ENCODE results near the gene UTP25. TPM values are rescaled to one million over a fixed set of nuclear protein-coding genes. Genes with fewer than 3 reads are reported as not detected.

Gene UTP25
- total and polyA plus RNA-seq, 7 experiments from 2014 or later, result 3.2 to 16.3 (median 8.0) TPM

- Histone ChIP-seq H3K4me3 (ENCODE audit: low read length) (no peak overlapping the region), H3K27me3 (ENCODE audit: control insufficient read depth in 2 of 2, insufficient read depth in 2 of 2, low read length in 2 of 2) (no peaks in the 10 kb centered on the region), H3K36me3 (ENCODE audit: control insufficient read depth in 2 of 3, insufficient read depth in 3 of 3, low read length in 3 of 3) (peaks cover 0 to 13% (median under 1%) of the 10 kb centered on the region in 3 experiments), H3K27ac (ENCODE audit: low read depth, low read length) (no peak overlapping the region), H3K4me1 (ENCODE audit: control insufficient read depth in 2 of 2, insufficient read depth in 2 of 2, low read length in 2 of 2) (peaks cover 11 to 19% of the 10 kb centered on the region in 2 donors), H3K9me3 (ENCODE audit: control insufficient read depth in 2 of 3, low read length in 3 of 3) (no peaks in the 10 kb centered on the region)
- no peak for DNase-seq
- Mint-ChIP-seq H3K27ac (peak overlapping the region; percentile 92 to 99 (median 97)), H3K36me3 (peaks cover 0 to 33% (median 17%) of the 10 kb centered on the region in 5 donors), H3K4me3 (peak overlapping the region in 2 of 10 donors; percentile 14 to 39), H3K9me3 (peaks cover 0 to 8% (median 0%) of the 10 kb centered on the region in 11 donors), H3K4me1 (peaks cover 9 to 61% (median 31%) of the 10 kb centered on the region in 7 donors), H3K27me3 (peaks cover 5 to 17% (median 8%) of the 10 kb centered on the region in 5 donors)
- POLR2A ChIA-PET, result interaction anchor here (2.3 to 25.1 kb wide), 3 partner anchors 7 to 26 kb away, joined by 6 to 1558 read pairs (median 7); partner anchors contain the start of gene TRAF3IP3
- intact Hi-C loops (cut with micrococcal nuclease), result no loop called here
- ATAC-seq, result no peak
- CTCF ChIA-PET, result interaction anchor here (1.0 kb wide), 1 partner anchor 38 kb away, joined by 4 read pairs; no protein-coding TSS in a partner anchor
Observed at GRCh38 chr1:209785592-209785991, 42.2 kb upstream of the UTP25 start.

GRCh38 chr1:209786146-209786545 lies 41.6 kb upstream of the UTP25 start:
- Mint-ChIP-seq H3K4me3 (no peak overlapping the region), H3K27ac (peak overlapping the region in 3 of 9 donors; percentile 12 to 96 (median 28))
- intact Hi-C loops (cut with micrococcal nuclease), result no loop called here

GRCh38 chr1:209787551-209787950 lies 40.2 kb upstream of the UTP25 start:
- Histone ChIP-seq H3K9me3 (ENCODE audit: control insufficient read depth in 2 of 3, low read length in 3 of 3) (no peaks in the 10 kb centered on the region), H3K36me3 (ENCODE audit: control insufficient read depth in 2 of 3, insufficient read depth in 3 of 3, low read length in 3 of 3) (no peaks in the 10 kb centered on the region), H3K4me1 (ENCODE audit: control insufficient read depth in 2 of 2, insufficient read depth in 2 of 2, low read length in 2 of 2) (peaks cover 11 to 19% of the 10 kb centered on the region in 2 donors), H3K4me3 (ENCODE audit: low read length) (no peak overlapping the region), H3K27me3 (ENCODE audit: control insufficient read depth in 2 of 2, insufficient read depth in 2 of 2, low read length in 2 of 2) (no peaks in the 10 kb centered on the region), H3K27ac (ENCODE audit: low read depth, low read length) (no peak overlapping the region)
- ATAC-seq, result no peak
- DNase-seq, result no peak
- peak overlapping the region in 2 of 9 donors; percentile 5 to 24 for H3K27ac Mint-ChIP-seq
- peaks cover 9 to 62% (median 27%) of the 10 kb centered on the region in 7 donors for H3K4me1 Mint-ChIP-seq
- ChIA-PET POLR2A (interaction anchor here (0.7 to 25.1 kb wide), 3 partner anchors 8 to 59 kb away, joined by 3 to 1558 read pairs (median 4); partner anchors contain the start of gene TRAF3IP3), CTCF (interaction anchor here (0.7 to 1.7 kb wide), 4 partner anchors 15 to 94 kb away, joined by 3 to 14 read pairs (median 4); no protein-coding TSS in a partner anchor)
- peaks cover 0 to 8% (median 0%) of the 10 kb centered on the region in 11 donors for H3K9me3 Mint-ChIP-seq
- H3K36me3 Mint-ChIP-seq, result peaks cover 5 to 30% (median 11%) of the 10 kb centered on the region in 5 donors
- H3K27me3 Mint-ChIP-seq, result peaks cover 5 to 24% (median 8%) of the 10 kb centered on the region in 5 donors
- no peak overlapping the region for H3K4me3 Mint-ChIP-seq
- intact Hi-C loops (cut with micrococcal nuclease), result no loop called here

More at GRCh38 chr1:209786146-209786545, 41.6 kb upstream of the UTP25 start:
- DNase-seq (no peak), ATAC-seq (no peak)
- H3K36me3 ChIP-seq (ENCODE audit: control insufficient read depth in 2 of 3, insufficient read depth in 3 of 3, low read length in 3 of 3), result peaks cover 0 to 8% (median 0%) of the 10 kb centered on the region in 3 experiments
- H3K9me3 Mint-ChIP-seq, result peaks cover 0 to 8% (median 0%) of the 10 kb centered on the region in 11 donors
- peaks cover 9 to 61% (median 31%) of the 10 kb centered on the region in 7 donors for H3K4me1 Mint-ChIP-seq
- peaks cover 11 to 19% of the 10 kb centered on the region in 2 donors for H3K4me1 ChIP-seq (ENCODE audit: control insufficient read depth in 2 of 2, insufficient read depth in 2 of 2, low read length in 2 of 2)
- H3K27me3 ChIP-seq (ENCODE audit: control insufficient read depth in 2 of 2, insufficient read depth in 2 of 2, low read length in 2 of 2), result no peaks in the 10 kb centered on the region
- POLR2A ChIA-PET, result interaction anchor here (0.8 to 25.1 kb wide), 3 partner anchors 14 to 37 kb away, joined by 5 to 1558 read pairs (median 6); partner anchors contain the start of gene TRAF3IP3
- no peak overlapping the region for H3K27ac ChIP-seq (ENCODE audit: low read depth, low read length)
- CTCF ChIA-PET, result interaction anchor here (1.0 kb wide), 1 partner anchor 37 kb away, joined by 4 read pairs; no protein-coding TSS in a partner anchor
- peaks cover 5 to 17% (median 8%) of the 10 kb centered on the region in 5 donors for H3K27me3 Mint-ChIP-seq
- H3K36me3 Mint-ChIP-seq, result peaks cover 0 to 38% (median 16%) of the 10 kb centered on the region in 5 donors
- H3K9me3 ChIP-seq (ENCODE audit: control insufficient read depth in 2 of 3, low read length in 3 of 3), result no peaks in the 10 kb centered on the region
- no peak overlapping the region for H3K4me3 ChIP-seq (ENCODE audit: low read length)

- ChIA-PET CTCF (no interaction called here), POLR2A (interaction anchor here (0.7 to 25.1 kb wide), 2 partner anchors 30 to 435 kb away, joined by 4 to 1558 read pairs; partner anchors contain the start of gene TRAF3IP3)
- intact Hi-C loops (cut with micrococcal nuclease), result no loop called here
- H3K27ac ChIP-seq (ENCODE audit: low read depth, low read length), result no peak overlapping the region
- H3K36me3 ChIP-seq (ENCODE audit: control insufficient read depth in 2 of 3, insufficient read depth in 3 of 3, low read length in 3 of 3), result no peaks in the 10 kb centered on the region
- no peak for ATAC-seq
- no peaks in the 10 kb centered on the region for H3K27me3 ChIP-seq (ENCODE audit: control insufficient read depth in 2 of 2, insufficient read depth in 2 of 2, low read length in 2 of 2)
- Mint-ChIP-seq H3K27me3 (peaks cover 5 to 30% (median 17%) of the 10 kb centered on the region in 5 donors), H3K9me3 (peaks cover 0 to 7% (median 0%) of the 10 kb centered on the region in 11 donors), H3K36me3 (peaks cover 4 to 33% (median 24%) of the 10 kb centered on the region in 5 donors), H3K27ac (peak overlapping the region in 1 of 9 donors; percentile 30), H3K4me3 (peak overlapping the region in 1 of 10 donors; percentile 35), H3K4me1 (peaks cover 8 to 47% (median 13%) of the 10 kb centered on the region in 7 donors)
- no peak overlapping the region for H3K4me3 ChIP-seq (ENCODE audit: low read length)
- peaks cover 6 to 10% of the 10 kb centered on the region in 2 donors for H3K4me1 ChIP-seq (ENCODE audit: control insufficient read depth in 2 of 2, insufficient read depth in 2 of 2, low read length in 2 of 2)
- no peak for DNase-seq
- no peaks in the 10 kb centered on the region for H3K9me3 ChIP-seq (ENCODE audit: control insufficient read depth in 2 of 3, low read length in 3 of 3)
Observed at GRCh38 chr1:209789245-209789644, 38.5 kb upstream of the UTP25 start.

- peaks cover 0 to under 1% of the 10 kb centered on the region in 2 donors for H3K4me1 ChIP-seq (ENCODE audit: control insufficient read depth in 2 of 2, insufficient read depth in 2 of 2, low read length in 2 of 2)
- ChIA-PET POLR2A (interaction anchor here (1.1 kb wide), 1 partner anchor 16 kb away, joined by 6 read pairs; no protein-coding TSS in a partner anchor), CTCF (no interaction called here)
- no peaks in the 10 kb centered on the region for H3K9me3 ChIP-seq (ENCODE audit: control insufficient read depth in 2 of 3, low read length in 3 of 3)
- DNase-seq (no peak), ATAC-seq (no peak)
- H3K27me3 ChIP-seq (ENCODE audit: control insufficient read depth in 2 of 2, insufficient read depth in 2 of 2, low read length in 2 of 2), result no peaks in the 10 kb centered on the region
- Mint-ChIP-seq H3K36me3 (peaks cover 4 to 38% (median 34%) of the 10 kb centered on the region in 5 donors), H3K27me3 (peaks cover 5 to 30% (median 19%) of the 10 kb centered on the region in 5 donors), H3K9me3 (peaks cover 0 to 5% (median 0%) of the 10 kb centered on the region in 11 donors), H3K4me3 (no peak overlapping the region), H3K27ac (no peak overlapping the region), H3K4me1 (peaks cover 0 to 34% (median under 1%) of the 10 kb centered on the region in 7 donors)
- intact Hi-C loops (cut with micrococcal nuclease), result no loop called here
- no peak overlapping the region for H3K4me3 ChIP-seq (ENCODE audit: low read length)
- H3K36me3 ChIP-seq (ENCODE audit: control insufficient read depth in 2 of 3, insufficient read depth in 3 of 3, low read length in 3 of 3), result no peaks in the 10 kb centered on the region
- no peak overlapping the region for H3K27ac ChIP-seq (ENCODE audit: low read depth, low read length)
Observed at GRCh38 chr1:209790286-209791193, 37.2 kb upstream of the UTP25 start.

GRCh38 chr1:209791920-209792319 lies 35.9 kb upstream of the UTP25 start:
- H3K27ac Mint-ChIP-seq, result no peak overlapping the region
- no peak overlapping the region for H3K4me3 Mint-ChIP-seq
- ChIA-PET POLR2A (interaction anchor here (0.8 to 2.5 kb wide), 4 partner anchors 8 to 22 kb away, joined by 3 to 7 read pairs (median 3); partner anchors contain the start of gene C1orf74), CTCF (interaction anchor here (0.5 to 1.2 kb wide), 2 partner anchors 31 to 68 kb away, joined by 3 read pairs; no protein-coding TSS in a partner anchor)
- no peaks in the 10 kb centered on the region for H3K4me1 ChIP-seq (ENCODE audit: control insufficient read depth in 2 of 2, insufficient read depth in 2 of 2, low read length in 2 of 2)
- H3K27me3 ChIP-seq (ENCODE audit: control insufficient read depth in 2 of 2, insufficient read depth in 2 of 2, low read length in 2 of 2), result peaks cover 0 to 2% of the 10 kb centered on the region in 2 donors
- DNase-seq (no peak), ATAC-seq (no peak)
- no peak overlapping the region for H3K4me3 ChIP-seq (ENCODE audit: low read length)
- no peaks in the 10 kb centered on the region for H3K9me3 ChIP-seq (ENCODE audit: control insufficient read depth in 2 of 3, low read length in 3 of 3)
- no peak overlapping the region for H3K27ac ChIP-seq (ENCODE audit: low read depth, low read length)
- peaks cover 5 to 30% (median 19%) of the 10 kb centered on the region in 5 donors for H3K27me3 Mint-ChIP-seq
- intact Hi-C loops (cut with micrococcal nuclease), result no loop called here
- H3K4me1 Mint-ChIP-seq, result peaks cover 0 to 26% (median 0%) of the 10 kb centered on the region in 7 donors
- no peaks in the 10 kb centered on the region for H3K36me3 ChIP-seq (ENCODE audit: control insufficient read depth in 2 of 3, insufficient read depth in 3 of 3, low read length in 3 of 3)
- peaks cover 0 to 5% (median 0%) of the 10 kb centered on the region in 11 donors for H3K9me3 Mint-ChIP-seq
- H3K36me3 Mint-ChIP-seq, result peaks cover 4 to 45% (median 36%) of the 10 kb centered on the region in 5 donors
